GM18873 (cell line): ENCODE measurements around the gene HLA-B.
"Not testable (repeated sequence)": the region's sequence is repeated elsewhere in the genome, so short reads cannot be mapped to it uniquely, and the experiment has no call there.

ENCODE experiments used
- ATAC-seq: cut with Tn5 transposase; IDR thresholded peaks from one replicate; pipeline ENCODE4 v1.9.1; 2021; ENCODE audit warnings: mild to moderate bottlenecking, moderate library complexity, moderate number of reproducible peaks; ENCODE audit not compliant: unreplicated experiment, low FRiP score

HLA-B gene

GRCh38 chr6:31356946-31357466 lies at the start of gene HLA-B:
HLA-B (minus strand) TSS chr6:31357179; CDS start chr6:31357158, 21 bp downstream.
- peak; percentile 76 for ATAC-seq

- ATAC-seq = no peak
Measured at GRCh38 chr6:31405996-31406395, 49.0 kb upstream of the HLA-B start.

- not testable (repeated sequence) for ATAC-seq
Measured at GRCh38 chr6:31404061-31404364, 47.0 kb upstream of the HLA-B start.

GRCh38 chr6:31403283-31404060 lies 46.5 kb upstream of the HLA-B start, which contains the start of gene MICA:
MICA (plus strand) TSS chr6:31403595; CDS start chr6:31403633, 38 bp downstream.
- no peak for ATAC-seq

GRCh38 chr6:31402324-31403282 lies 45.6 kb upstream of the HLA-B start:
- ATAC-seq = no peak

GRCh38 chr6:31401403-31401802 lies 44.4 kb upstream of the HLA-B start:
- ATAC-seq = no peak

GRCh38 chr6:31400467-31401289 lies 43.7 kb upstream of the HLA-B start:
- ATAC-seq = no peak

- no peak for ATAC-seq
Measured at GRCh38 chr6:31399589-31400466, 42.8 kb upstream of the HLA-B start.

GRCh38 chr6:31397901-31398525 lies 41.0 kb upstream of the HLA-B start:
- ATAC-seq = no peak

- ATAC-seq = not testable (repeated sequence)
Measured at GRCh38 chr6:31397153-31397499, 40.1 kb upstream of the HLA-B start.

GRCh38 chr6:31396422-31397152 lies 39.6 kb upstream of the HLA-B start:
- no peak for ATAC-seq

- no peak for ATAC-seq
Measured at GRCh38 chr6:31395832-31396231, 38.9 kb upstream of the HLA-B start.

- no peak for ATAC-seq
Measured at GRCh38 chr6:31394381-31394780, 37.4 kb upstream of the HLA-B start.

- ATAC-seq = no peak
Measured at GRCh38 chr6:31393932-31394331, 37.0 kb upstream of the HLA-B start.

- ATAC-seq = not testable (repeated sequence)
Measured at GRCh38 chr6:31389802-31390132, 32.8 kb upstream of the HLA-B start.

- not testable (repeated sequence) for ATAC-seq
Measured at GRCh38 chr6:31388916-31389801, 32.2 kb upstream of the HLA-B start.

GRCh38 chr6:31386977-31387376 lies 30.0 kb upstream of the HLA-B start:
- no peak for ATAC-seq
